Left colon (tissue), 2 donors: ENCODE results near the gene POLN. TPM values are rescaled to one million over a fixed set of nuclear protein-coding genes. Genes with fewer than 3 reads are reported as not detected.
A peak's percentile ranks its signal among the peaks of the same experiment; 100 is the strongest.

Source experiments
- ATAC-seq: fragments of 200-7000 bp; cut with Tn5 transposase; one replicate; pipeline ENCODE4 v1.9.1; 2020; ENCODE audit warnings: mild to moderate bottlenecking, moderate library complexity
- DNase-seq, 2 donors: peaks; one replicate each; pipeline ENCODE4 v3.0.0-alpha.2; 2020
- intact Hi-C, 2 donors: fragments of 100-400 bp; cut with DNase I in 1 of 2; cut with micrococcal nuclease in 1 of 2; formaldehyde crosslinking; loops; one replicate each; pipeline versions ENCODE4 v1.11.2 to v1.14.0; 2022; cut with DNase I, micrococcal nuclease
- total RNA-seq, 2 donors: library from RNA; stranded (reverse); fragmentation: NEBNext Ultra II Directional; extraction: Animal tissue kit (Norgen Biotek cat#: 25700); gene quantifications; one replicate each; pipeline ENCODE4 v1.2.1, GENCODE V29; 2021
- donor health status: DM: no; HTN: no; CAD: no.
- donor health status: DM: yes; HTN: yes; CAD: no.

Gene POLN
- total RNA-seq, 2 donors from 2014 or later: 1.3 to 3.1 TPM

DNA sequence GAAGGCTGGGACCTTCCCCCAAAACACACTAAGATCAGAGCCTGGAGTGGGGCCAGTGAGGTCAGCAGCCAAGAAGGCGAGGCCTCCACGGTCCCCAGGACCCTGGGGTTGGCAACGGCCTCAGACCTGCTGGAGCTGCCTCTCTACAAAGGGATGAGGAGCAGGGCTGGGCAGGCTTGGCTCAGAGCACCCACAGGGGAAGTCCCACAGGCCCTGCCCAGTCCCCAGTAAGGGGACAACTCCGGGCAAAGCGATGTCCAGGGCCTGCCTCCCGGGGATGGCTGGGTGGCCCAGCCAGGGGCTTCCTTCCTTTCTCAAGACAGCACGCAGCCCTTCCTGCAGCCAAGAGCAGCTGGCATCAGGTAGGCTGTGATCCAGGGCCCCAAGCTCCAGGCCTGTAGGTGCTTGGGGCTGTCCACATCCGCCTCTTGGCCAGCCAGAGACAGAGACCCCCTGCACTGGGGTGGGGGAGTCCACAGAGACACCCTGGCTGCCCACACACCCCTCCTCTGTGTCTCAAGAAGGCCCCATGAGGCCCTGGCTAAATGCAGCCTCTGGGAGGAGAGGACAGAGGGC lies 14.3 kb upstream of the POLN start:
- intact Hi-C loops: no loop called here
- peak; percentile 6 to 28 for DNase-seq
- ATAC-seq: no peak

DNA sequence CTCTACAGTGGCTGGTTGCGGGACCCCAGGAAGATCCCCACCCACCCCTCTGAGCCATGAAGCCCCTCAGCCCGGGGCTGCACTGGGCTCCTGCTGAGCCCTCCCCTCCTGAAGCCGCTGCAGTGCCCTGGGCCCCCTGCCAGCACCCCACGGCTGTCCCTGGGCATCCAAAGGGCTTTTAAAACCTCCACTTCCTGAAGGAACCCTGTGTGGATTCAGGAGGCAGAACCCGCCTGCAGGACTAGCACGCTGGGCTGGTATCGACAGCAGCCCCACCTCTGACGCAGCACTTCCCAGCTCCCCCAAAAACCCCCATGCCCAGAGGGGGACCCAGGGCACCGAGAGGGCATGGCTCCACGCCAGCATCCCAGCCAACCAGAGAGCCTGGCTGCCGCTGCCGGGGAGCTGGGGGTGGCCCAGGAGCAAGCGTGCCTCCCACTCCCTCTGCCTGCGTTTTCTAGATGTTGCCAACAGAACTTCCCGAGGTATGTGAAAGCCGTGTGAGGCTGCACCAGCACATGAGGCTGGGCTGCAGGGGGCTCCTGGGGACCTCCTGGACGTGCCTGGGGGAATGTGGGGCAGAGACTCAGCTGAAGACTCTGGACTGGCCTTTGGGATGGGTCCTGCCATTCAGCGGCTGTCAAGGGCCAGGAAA lies 13.7 kb upstream of the POLN start:
- intact Hi-C loops: no loop called here
- no peak for ATAC-seq
- peak; percentile 14 to 25 for DNase-seq

DNA sequence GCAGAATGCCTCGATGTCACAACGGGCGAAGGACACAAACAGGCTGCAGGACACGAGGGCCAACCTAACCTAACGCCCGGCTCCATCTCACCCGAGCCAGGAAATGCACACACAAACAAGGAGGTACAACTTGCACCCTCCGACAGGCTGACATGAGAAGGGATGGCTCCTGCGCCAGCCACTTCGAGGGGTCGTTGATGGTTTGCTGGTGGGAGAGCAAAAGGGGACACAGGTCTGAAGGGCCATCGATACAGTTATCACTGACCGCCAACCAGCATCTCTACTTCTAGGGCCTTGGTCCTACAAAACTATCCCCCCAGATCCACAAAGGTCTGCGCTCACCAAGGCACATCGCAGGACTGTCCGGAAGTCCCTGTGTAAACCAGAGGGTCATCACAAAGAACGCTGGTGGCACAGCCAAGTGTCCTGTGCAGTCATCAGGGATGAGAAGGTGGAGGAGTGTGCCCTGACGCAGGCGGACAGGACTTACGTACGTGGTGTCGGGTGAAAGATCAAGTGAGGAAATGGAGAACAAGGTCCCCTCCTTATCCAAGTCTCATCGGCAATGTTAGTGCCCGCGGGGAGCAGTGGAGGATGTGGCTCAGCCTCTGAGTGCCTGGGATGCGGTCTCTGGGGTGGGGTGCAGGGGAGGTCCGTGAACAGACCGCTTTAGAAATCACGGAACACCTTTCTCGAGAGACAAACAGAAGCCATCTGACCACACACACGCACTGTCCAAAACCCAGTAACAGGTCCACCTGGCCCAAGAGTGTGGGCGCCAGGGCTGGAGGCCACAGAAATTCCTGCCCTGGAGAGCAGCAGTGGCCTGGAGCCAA lies 13.0 kb upstream of the POLN start:
- DNase-seq (peak in 1 of 2 donors; percentile 23), ATAC-seq (no peak)
- intact Hi-C loops: no loop called here

DNA sequence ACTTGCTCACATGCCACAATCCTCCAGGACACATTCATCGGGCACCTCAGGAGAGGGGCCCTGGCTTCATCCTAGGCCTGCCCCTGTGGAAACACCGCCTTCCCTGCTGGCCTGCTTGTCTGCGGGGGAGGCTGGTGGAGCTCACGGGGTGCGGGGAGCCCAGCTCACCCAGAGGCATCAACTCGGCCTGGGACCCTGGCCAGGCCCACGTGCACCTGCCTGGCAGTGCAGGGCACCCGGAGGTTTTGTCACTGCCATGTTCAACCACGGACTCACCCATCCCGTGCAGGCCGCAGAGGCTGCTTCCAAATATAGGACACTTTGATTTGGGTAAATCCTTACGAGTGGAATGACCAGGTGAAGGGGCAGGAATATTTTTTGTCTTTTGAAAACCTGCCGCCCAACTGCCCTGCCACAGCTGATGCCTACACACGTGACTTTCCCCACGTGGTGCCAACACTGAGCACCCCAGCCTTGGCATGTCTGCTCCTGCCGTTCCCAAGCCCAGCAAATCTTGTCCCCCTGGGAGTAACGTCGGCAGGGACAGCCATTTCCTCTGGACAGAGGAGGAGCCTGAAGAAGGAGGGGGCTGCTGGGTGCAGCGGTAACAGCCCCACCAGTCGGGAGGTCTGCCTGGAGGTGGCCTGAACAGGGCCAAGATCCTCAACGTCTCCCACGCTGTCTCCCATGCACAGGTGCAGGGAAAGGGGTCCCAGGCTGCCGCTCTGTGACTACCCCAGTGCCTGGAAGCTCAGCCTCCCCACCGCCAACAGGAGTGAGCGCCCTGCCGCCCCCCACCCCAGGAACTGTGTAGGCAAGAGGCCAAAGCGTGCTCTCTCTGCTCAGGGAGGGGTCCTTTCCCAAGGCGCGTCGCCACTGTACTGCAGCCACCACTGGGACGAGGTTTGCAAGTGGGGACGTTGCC lies 11.5 kb upstream of the POLN start:
- no peak for ATAC-seq
- intact Hi-C loops: no loop called here
- peak; percentile 2 to 10 for DNase-seq

DNA sequence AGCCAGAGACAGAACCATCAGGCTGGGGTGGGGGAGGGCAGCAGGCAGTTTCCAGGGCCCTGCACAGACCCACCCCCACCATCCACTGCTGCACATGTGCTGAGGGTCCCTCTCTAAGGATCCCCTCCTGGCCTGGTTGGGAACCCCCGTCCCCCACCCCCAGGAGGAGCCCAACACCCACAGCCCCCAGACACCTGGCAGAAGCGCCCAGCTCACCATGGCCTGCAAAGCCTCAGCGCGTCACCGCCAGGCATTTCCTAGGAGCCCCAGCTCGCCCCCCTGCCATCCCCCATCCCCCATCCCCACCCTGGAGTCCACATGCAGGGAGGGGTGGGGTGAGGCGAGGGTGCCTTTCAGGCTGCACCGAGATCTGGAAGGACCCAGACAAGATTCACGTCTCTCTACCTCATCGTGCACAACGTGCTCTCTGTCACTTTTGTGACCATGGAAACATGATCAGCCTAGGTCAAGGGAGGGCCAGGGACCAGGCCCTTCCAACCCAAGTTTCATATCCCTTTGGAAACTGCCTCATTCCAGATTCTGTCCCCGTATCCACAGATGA lies 10.7 kb upstream of the POLN start:
- intact Hi-C loops: no loop called here
- ATAC-seq: no peak
- DNase-seq: peak in 1 of 2 donors; percentile 20

DNA sequence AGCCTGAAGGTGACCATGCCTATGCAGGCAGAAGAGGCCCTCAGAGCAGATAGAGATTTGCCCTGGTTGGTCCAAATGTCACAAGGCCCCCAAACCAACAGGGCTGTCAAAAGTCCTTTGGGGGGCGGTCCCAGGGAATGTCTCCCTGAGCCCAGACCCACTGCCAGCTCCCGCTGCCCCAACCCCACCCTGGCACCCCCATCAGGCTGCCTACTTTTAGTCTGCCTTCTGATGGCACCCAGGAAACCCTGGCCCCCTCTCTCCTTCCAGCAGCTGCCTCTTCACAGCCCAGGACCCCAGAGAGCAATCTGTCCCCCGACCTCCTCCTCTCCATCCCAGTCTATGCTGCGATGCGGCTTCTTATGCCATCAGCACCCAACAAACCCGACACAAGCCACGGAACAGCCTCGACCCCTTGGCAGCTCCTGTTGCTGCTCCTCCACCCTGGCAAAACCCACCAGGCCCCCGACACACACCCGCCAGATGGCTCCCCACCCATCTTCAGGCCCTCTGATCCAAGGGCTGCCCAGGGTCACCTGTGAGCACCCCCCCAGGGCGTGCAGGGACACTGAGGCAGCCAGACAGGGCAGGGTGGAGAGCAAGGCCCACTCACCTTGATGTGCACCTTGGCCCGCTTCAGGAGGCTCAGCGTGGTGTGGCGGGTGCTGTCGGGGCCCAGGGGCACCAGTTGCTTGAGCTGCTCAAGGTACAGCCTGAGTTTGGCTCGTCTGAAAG lies 10.0 kb upstream of the POLN start:
- intact Hi-C loops: no loop called here
- ATAC-seq (no peak), DNase-seq (peak in 1 of 2 donors; percentile 19)

DNA sequence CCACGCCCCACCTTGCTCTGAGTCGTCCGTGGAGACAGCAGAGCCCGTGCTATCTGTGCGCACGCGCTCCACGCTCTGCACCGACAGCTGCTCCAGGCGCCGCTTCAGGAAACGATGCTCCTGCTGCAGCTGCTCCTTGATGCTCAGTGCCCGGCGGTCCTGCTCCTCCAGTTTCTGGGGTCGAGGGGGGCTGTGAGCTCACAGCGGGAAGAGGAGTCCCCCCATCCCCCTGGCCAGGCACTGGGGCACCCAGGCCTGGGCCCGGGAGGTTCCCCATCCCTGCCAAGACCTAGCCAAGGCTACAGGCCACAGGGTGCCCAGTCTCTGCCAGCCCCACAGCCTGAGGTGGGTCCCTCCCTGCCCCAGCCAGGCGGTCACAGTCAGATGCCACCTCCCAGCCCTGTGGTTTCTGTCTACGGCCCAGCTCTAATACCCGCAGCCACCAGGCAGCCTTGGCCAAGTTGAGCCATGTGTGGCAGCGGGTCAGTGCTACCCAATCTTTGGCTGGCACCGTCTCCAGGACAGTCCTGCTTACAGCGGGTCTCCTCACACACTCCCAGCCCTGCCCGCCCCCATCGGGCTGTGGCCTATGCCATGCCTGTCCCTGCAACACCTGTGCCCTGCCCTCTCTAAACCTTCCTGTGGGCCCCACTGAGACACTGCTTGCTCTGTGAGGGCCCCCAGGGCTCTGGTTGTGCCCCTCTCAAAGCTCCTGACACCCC lies 9.3 kb upstream of the POLN start:
- intact Hi-C loops: no loop called here
- DNase-seq (peak in 1 of 2 donors; percentile 5), ATAC-seq (no peak)

DNA sequence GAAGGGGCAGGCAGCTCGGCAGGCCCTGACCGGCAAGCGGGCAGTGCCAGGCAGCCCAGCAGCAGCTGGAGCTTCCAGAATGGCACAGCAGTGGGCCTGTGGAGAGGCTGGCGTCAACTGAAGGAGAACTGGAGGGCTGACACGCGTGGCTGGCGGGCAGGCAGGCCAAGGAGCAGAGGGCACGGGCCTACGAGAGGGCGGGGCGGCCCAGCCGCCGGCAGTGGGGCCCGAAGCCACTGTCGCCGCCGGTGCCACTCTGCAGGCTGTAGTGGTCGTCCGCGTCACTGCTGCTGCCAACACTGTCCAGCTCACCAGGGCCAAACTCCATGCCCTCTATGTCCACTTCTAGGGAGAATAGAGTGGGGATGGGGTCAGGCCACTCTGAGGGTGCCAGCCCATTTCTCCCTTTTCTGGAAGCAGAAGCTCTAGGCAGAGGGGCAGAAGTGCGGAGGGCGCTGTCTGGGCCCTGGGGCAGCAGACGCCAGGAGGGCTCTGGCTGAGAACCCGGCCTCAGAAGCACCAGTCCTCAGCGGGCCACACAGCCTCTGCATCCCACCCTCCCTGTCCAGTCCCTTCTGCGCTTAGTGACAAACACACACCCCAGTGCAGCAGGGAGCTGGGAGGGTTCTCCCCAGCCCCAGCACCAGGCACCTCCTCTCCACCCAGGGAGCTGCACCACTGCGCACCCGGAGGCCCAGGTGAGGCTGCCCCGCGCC lies 8.6 kb upstream of the POLN start:
- ATAC-seq (no peak), DNase-seq (no peak)
- intact Hi-C loops: no loop called here

DNA sequence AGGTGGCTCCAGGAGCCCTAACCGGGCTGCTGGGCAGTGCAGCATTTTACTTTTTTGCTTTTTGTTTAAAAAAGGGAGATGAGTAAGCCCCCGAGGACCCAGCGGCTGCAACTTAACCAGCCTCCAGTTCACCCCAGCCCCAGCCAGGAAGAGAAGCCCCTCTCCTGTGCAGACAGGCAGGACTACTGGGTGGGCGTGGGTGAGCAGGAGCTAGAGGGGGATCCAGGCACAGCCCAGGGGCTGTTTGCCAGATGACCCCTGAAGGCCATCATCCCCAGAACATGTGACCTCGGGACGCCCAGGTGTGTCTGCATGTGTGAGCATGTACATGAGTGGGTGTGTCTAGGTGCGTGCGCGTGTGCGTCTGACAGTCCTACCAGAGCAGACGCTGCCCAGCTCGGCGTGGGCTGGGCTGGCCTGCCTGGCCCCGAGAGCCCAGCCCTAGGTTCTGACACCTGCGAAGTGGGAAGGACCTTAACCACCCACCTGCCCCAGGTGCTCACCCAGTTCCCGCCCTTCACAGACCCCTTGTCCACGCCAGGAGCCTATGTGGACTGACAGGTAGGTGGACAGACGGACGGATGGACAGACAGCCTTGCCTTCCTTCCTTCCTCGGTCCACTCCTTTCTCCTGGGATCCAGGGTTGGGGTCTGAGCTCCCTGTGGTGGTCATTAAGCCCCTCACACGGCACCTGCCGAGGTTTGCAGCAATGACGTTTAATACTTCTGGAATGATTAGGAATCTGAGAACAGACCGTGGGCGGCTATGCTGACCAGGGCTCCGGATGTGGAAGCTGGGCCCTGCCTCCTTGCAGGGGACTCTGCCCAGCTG lies 7.8 kb upstream of the POLN start:
- no peak for DNase-seq
- intact Hi-C loops: no loop called here
- ATAC-seq: no peak

DNA sequence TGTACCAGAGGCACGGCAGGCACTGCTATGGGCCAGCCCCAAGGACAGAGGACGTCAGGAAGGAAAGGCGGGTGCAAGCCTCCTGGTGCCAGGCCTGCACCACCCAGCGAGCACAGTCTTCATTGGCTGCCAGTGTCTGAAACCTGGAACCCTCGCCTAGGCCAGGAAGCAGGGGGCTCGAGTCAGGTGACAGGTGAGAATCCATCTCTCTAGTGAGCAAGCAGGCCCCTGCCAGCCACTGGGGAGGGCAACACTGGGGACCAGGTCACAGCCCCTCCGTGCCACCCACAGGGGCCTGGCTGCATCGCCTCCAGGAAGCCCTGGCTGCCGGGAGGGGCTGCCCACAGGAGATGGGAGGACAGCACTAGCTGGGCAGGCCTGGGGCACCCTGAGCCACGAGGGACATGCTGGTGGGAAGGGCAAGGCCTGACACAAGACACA lies 6.9 kb upstream of the POLN start:
- intact Hi-C loops: no loop called here
- DNase-seq (no peak), ATAC-seq (no peak)

DNA sequence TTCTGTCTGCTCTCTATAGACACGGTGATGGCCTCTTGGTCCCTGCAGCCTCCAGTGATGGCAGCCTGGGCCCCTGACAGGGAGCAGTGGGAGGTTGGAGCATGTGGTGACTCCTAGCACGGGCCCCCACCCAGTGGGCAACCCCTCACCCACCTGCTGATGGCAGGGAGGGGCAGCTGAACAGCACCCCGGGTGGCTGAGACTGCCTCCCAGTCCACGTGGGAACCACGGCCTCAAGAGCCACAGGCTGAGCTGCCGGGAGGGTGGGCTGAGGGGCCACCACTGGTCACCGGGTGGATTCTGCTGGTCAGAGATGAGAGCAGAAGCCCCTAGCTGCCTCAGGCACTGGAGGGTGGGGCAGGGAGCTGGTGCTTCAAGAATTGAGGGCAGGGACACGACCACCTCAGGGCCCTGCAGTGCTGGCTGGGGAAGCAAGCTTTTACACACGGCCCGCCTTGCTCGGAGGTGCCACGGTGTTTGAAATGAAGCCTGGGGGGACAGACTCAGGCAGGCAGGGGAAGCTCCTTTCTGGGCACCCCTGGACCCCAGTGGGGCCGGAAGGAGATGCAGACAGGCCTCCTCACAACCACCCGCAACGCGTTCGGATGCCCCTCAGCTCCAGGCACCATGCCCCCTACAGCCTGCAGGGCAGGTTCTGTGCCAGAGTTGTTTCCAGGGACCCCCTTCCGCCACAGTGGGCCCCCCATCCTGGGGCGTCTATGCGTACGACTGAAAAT lies 6.3 kb upstream of the POLN start:
- ATAC-seq (peak; percentile 4), DNase-seq (no peak)
- intact Hi-C loops: no loop called here

DNA sequence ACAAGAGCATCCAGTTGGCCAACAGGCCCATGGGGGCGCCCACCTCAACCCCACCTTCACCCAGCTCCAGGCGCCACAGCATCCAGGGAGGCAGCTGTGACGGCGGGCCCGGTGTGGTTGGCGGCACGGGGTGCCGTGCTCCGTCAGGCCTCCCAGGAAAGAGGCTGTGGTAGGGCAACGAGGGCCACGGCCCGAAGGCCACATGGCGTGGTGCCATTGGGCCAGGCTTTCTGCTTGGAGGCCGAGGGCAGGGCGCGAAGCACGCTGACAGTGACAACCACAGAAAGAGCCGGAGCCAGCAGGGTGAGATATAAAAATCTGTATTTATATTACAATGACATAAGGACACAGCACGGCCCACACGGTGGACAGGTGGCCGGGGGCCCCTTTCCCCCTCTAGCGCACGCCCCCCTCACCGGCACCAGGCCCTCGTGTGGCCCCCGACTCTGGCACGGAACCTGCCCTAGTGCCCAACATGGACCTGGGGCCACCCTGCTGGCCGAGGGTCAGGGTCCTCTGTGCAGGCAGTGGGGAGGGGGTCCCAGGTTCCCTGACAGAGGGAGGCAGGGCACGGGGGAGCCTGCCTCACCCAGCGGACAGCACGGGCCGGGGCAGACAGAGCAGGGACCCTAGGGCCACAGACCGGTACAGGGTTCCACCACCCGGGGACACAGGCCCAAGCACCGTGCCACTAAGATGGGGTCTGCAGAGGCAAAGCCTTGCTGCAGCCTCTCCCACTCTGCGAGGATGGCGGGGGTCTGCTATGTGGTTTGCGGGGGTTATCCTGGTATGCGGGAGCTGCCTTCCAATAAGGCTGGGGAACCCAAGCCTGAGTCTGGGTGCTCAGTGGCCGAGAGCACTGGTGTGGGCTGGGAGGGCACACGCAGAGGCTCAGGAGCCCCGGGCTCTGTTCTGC lies 5.5 kb upstream of the POLN start:
- DNase-seq: peak in 1 of 2 donors; percentile 4

DNA sequence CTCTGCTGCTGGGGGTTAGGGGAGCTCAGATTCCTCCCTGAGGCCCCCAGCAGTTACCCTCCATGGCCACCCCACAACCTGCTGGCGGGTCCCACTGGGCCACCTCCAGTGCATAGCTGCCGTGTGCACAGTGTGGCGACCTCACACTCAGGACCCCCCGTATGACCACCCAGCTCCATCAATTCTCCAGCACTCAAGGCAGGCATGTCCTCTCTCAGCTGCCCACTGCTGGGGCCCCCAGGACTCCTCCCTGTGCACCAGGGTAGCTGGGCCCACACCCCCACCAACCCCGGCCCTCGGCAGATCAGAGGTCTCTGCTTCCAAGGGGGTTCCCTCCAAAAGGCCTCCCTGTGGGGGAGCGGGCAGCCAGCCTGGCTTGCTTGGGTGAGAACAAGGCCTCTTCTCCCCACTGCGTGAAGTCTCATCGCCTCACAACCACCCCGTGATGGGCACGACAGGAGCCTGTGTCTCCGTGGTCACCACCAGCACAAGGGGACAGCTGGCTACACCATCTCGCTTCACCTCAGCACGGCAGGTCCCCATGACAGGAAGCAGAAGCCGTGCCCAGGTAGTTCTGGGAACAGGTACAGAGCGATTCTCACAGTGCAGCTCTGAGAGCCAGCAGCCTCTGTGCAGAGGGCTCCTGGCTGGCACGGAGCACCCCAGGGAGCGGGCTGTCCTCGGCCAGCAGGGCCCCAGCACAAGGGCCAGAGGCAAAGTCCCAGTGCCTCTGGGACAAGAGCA lies 4.6 kb upstream of the POLN start:
- no peak for DNase-seq

More for the DNA sequence above, 5.5 kb upstream of the POLN start:
- no peak for ATAC-seq
- intact Hi-C loops: no loop called here

More for the DNA sequence above, 4.6 kb upstream of the POLN start:
- no peak for ATAC-seq
- intact Hi-C loops: no loop called here
